Measurements from ENCODE around the gene KMT2D.

The KMT2D gene

DNA sequence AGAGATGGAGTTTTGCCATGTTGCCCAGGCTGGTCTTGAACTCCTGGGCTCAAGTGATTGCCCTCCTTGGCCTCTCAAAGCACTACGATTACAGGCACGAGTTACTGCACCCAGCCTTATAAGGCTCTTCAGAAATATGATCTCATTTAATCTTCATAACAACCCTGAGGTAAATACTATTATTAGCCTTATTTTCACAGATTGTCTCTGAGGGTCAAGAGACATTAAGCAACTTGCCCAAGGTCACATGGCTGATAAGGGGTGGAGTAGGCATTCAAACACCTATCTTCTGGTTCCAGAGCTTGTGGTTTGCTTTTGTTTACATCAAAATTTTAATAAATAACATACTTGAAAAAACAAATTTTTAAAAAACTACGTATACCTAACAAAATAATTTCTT, 47.2 kb downstream of the KMT2D start:
- no peak for FAIRE-seq

GRCh38 chr12:49012739-49013138, 47.9 kb downstream of the KMT2D start:
- no peak for FAIRE-seq
